B cell (primary cell): ENCODE measurements around the gene SEC14L5. TPM values are rescaled to one million over a fixed set of nuclear protein-coding genes. Genes with fewer than 3 reads are reported as not detected.

Experiments
- ATAC-seq: fragments of 200-7000 bp; cut with Tn5 transposase; one replicate; pipeline ENCODE4 v1.10.0; 2021; ENCODE audit warnings: low read depth, mild to moderate bottlenecking, moderate number of reproducible peaks, moderate library complexity
- CTCF ChIA-PET: fragments of 350-600 bp; sonication (Branson Sonifier 250); formaldehyde crosslinking; loops from one replicate; lab custom pipeline; 2021; ENCODE audit warnings: antibody characterized with exemption, inconsistent platforms; lab: Charles Lee
- POLR2A ChIA-PET: fragments of 350-600 bp; sonication (Branson Sonifier 250); formaldehyde crosslinking; loops from one replicate; lab custom pipeline; 2021; ENCODE audit warnings: antibody characterized with exemption; lab: Charles Lee
- DNase-seq: peaks from one replicate; pipeline ENCODE4 v3.0.0; 2013
- H2AFZ ChIP-seq: 2 replicates; pipeline ENCODE4 v1.6.1; 2012; ENCODE audit warnings: mild to moderate bottlenecking, low read depth, low read length; ENCODE audit not compliant: insufficient read depth, poor library complexity, severe bottlenecking
- H3K27ac ChIP-seq, 2 donors: 1 replicate in 1 of 2; 2 replicates in 1 of 2; pipeline ENCODE4 v1.5.1; 2012 to 2013; ENCODE audit warnings: low read length in 2 of 2, mild to moderate bottlenecking in 2 of 2, moderate library complexity in 1 of 2
- H3K27me3 ChIP-seq, 4 experiments: fragments of 200-600 bp in 1 of 4; sonication (generic) in 1 of 4; replicated peaks in 1 of 4; 1 replicate in 2 of 4; 2 replicates in 2 of 4; pipeline versions ENCODE4 v1.6.1 to v1.7.0; 2013 to 2016; ENCODE audit warnings: low read length in 3 of 4, mild to moderate bottlenecking in 2 of 4, mixed read lengths in 1 of 4, moderate library complexity in 1 of 4; ENCODE audit not compliant: insufficient read depth in 4 of 4, control insufficient read depth in 3 of 4; ENCODE audit errors: control extremely low read depth in 1 of 4
- H3K36me3 ChIP-seq, 2 experiments: replicated peaks in 1 of 2; 1 replicate in 1 of 2; 2 replicates in 1 of 2; pipeline versions ENCODE4 v1.6.1 to v1.7.1; 2013; ENCODE audit warnings: low read length in 1 of 2; ENCODE audit not compliant: insufficient read depth in 2 of 2, control insufficient read depth in 1 of 2; ENCODE audit errors: control extremely low read depth in 1 of 2, extremely low read depth in 1 of 2
- H3K4me1 ChIP-seq, 2 donors: fragments of 200-600 bp in 1 of 2; sonication (generic) in 1 of 2; 1 replicate in 1 of 2; 2 replicates in 1 of 2; pipeline versions ENCODE4 v1.5.1 to v1.6.1; 2013 to 2017; ENCODE audit warnings: low read length in 2 of 2; ENCODE audit not compliant: control insufficient read depth in 2 of 2, insufficient read depth in 2 of 2
- H3K4me2 ChIP-seq: replicated peaks from 2 replicates; pipeline ENCODE3; 2012; ENCODE audit warnings: mild to moderate bottlenecking, low read depth, low read length; ENCODE audit not compliant: poor library complexity, severe bottlenecking
- H3K4me3 ChIP-seq, 5 experiments: fragments of 200-600 bp in 1 of 5; sonication (generic) in 1 of 5; 1 replicate in 3 of 5; 2 replicates in 2 of 5; pipeline versions ENCODE4 v1.5.1 to v1.7.0; 2011 to 2016; ENCODE audit warnings: low read length in 4 of 5, mild to moderate bottlenecking in 4 of 5, low read depth in 2 of 5, control low read depth in 1 of 5, moderate library complexity in 1 of 5; ENCODE audit not compliant: insufficient read depth in 1 of 5; ENCODE audit errors: control extremely low read depth in 1 of 5, extremely low read depth in 1 of 5
- H3K79me2 ChIP-seq: fragments of 200-600 bp; sonication (generic); one replicate; pipeline ENCODE4 v1.6.0; 2016; ENCODE audit warnings: low read length; ENCODE audit not compliant: control insufficient read depth, insufficient read depth
- H3K9ac ChIP-seq: fragments of 200-600 bp; sonication (generic); 2 replicates; pipeline ENCODE4 v1.6.1; 2017; ENCODE audit warnings: mild to moderate bottlenecking, low read length, moderate library complexity
- H3K9me3 ChIP-seq, 3 donors: one replicate each; pipeline versions ENCODE4 v1.6.1 to v1.7.1; 2013; ENCODE audit warnings: low read length in 2 of 3; ENCODE audit not compliant: control insufficient read depth in 2 of 3, insufficient read depth in 1 of 3; ENCODE audit errors: control extremely low read depth in 1 of 3
- H4K20me1 ChIP-seq: 2 replicates; pipeline ENCODE4 v1.6.0; 2012; ENCODE audit warnings: mild to moderate bottlenecking, low read length; ENCODE audit not compliant: insufficient read depth, control insufficient read depth, poor library complexity, severe bottlenecking
- H3K27ac Mint-ChIP-seq: one replicate; pipeline ENCODE4 v1.8.0; 2021; ENCODE audit warnings: mixed read lengths
- H3K27me3 Mint-ChIP-seq: one replicate; pipeline ENCODE4 v1.8.0; 2021; ENCODE audit warnings: mixed read lengths
- H3K4me1 Mint-ChIP-seq: one replicate; pipeline ENCODE4 v1.8.0; 2021; ENCODE audit warnings: mixed read lengths
- H3K4me3 Mint-ChIP-seq: one replicate; pipeline ENCODE4 v1.8.0; 2021; ENCODE audit warnings: mixed read lengths
- H3K9me3 Mint-ChIP-seq: one replicate; pipeline ENCODE4 v1.8.0; 2022; ENCODE audit warnings: mixed read lengths; ENCODE audit not compliant: insufficient read depth
- EZH2 ChIP-seq: IDR thresholded peaks from 2 replicates; pipeline ENCODE4 v1.6.1; 2012; ENCODE audit warnings: borderline replicate concordance, low read depth, mild to moderate bottlenecking, moderate library complexity, low read length; ENCODE audit not compliant: insufficient read depth, poor library complexity, severe bottlenecking
- WGBS: methylation state at CpG from one replicate; pipeline ENCODE4 v1.1.5; 2013; ENCODE audit warnings: missing lambda C conversion rate; ENCODE audit not compliant: insufficient coverage; 5-methylcytosine and 5-hydroxymethylcytosine counted together
- intact Hi-C: fragments of 100-400 bp; cut with micrococcal nuclease; formaldehyde crosslinking; loops from one replicate; pipeline ENCODE4 v1.10.0; 2022
- polyA plus RNA-seq: library from polyadenylated mRNA; depleted of rRNA; stranded (reverse); fragments of >200 nt; gene quantifications from 2 replicates; pipeline ENCODE4 v1.2.3, GENCODE V29; 2012
- total RNA-seq, 2 donors: library from RNA; stranded (reverse); fragments of 120-200 nt in 1 of 2; gene quantifications; 1 replicate in 1 of 2; 2 replicates in 1 of 2; pipeline versions ENCODE4 v1.2.3 to v1.2.4, GENCODE V29; 2013 to 2022
- TF ChIP-seq, protein P1 (sequence below): fragments of 200-600 bp; IDR thresholded peaks from one replicate; pipeline ENCODE4 v1.8.0; 2022; ENCODE audit warnings: antibody characterized with exemption, mild to moderate bottlenecking

Gene SEC14L5
- total and polyA plus RNA-seq, 2 donors (not counting 1 experiment from before 2014, with no cell fraction given) = not detected

GRCh38 chr16:4944333-4945281, 13.5 kb upstream of the SEC14L5 start:
- Histone ChIP-seq H3K79me2 (no peaks in the 10 kb centered on the region), H3K4me3 (no peak overlapping the region), H2AFZ (no peak overlapping the region), H3K27ac (no peak overlapping the region), H3K4me1 (no peaks in the 10 kb centered on the region), H3K9me3 (peaks cover 0 to 3% (median 0%) of the 10 kb centered on the region in 3 donors), H3K4me2 (no peak overlapping the region), H4K20me1 (no peaks in the 10 kb centered on the region), H3K36me3 (no peaks in the 10 kb centered on the region), H3K9ac (no peak overlapping the region), H3K27me3 (peaks cover 0 to 2% (median under 1%) of the 10 kb centered on the region in 4 experiments)
- ChIA-PET CTCF (no interaction called here), POLR2A (no interaction called here)
- Mint-ChIP-seq H3K27me3 (peaks cover 18% of the 10 kb centered on the region), H3K27ac (no peak overlapping the region), H3K4me1 (peaks cover 6% of the 10 kb centered on the region), H3K4me3 (no peak overlapping the region), H3K9me3 (no peaks in the 10 kb centered on the region)
- no peak for DNase-seq
- no peak for TF ChIP-seq EZH2
- TF ChIP-seq, protein P1, sequence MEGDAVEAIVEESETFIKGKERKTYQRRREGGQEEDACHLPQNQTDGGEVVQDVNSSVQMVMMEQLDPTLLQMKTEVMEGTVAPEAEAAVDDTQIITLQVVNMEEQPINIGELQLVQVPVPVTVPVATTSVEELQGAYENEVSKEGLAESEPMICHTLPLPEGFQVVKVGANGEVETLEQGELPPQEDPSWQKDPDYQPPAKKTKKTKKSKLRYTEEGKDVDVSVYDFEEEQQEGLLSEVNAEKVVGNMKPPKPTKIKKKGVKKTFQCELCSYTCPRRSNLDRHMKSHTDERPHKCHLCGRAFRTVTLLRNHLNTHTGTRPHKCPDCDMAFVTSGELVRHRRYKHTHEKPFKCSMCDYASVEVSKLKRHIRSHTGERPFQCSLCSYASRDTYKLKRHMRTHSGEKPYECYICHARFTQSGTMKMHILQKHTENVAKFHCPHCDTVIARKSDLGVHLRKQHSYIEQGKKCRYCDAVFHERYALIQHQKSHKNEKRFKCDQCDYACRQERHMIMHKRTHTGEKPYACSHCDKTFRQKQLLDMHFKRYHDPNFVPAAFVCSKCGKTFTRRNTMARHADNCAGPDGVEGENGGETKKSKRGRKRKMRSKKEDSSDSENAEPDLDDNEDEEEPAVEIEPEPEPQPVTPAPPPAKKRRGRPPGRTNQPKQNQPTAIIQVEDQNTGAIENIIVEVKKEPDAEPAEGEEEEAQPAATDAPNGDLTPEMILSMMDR = no peak
- intact Hi-C loops = no loop called here
- no peak for ATAC-seq
- 48% methylated on average over 19 of the region's 20 CpGs for WGBS
